ENCODE data around the gene BGN.

The BGN gene

GRCh38 chrX:153494541-153495361 lies at the start of gene BGN:
TSS of gene BGN (plus strand) at chrX:153494980. CDS start at chrX:153504632, 9,652 bp downstream.
- peak; percentile 82 for DNase-seq

DNA sequence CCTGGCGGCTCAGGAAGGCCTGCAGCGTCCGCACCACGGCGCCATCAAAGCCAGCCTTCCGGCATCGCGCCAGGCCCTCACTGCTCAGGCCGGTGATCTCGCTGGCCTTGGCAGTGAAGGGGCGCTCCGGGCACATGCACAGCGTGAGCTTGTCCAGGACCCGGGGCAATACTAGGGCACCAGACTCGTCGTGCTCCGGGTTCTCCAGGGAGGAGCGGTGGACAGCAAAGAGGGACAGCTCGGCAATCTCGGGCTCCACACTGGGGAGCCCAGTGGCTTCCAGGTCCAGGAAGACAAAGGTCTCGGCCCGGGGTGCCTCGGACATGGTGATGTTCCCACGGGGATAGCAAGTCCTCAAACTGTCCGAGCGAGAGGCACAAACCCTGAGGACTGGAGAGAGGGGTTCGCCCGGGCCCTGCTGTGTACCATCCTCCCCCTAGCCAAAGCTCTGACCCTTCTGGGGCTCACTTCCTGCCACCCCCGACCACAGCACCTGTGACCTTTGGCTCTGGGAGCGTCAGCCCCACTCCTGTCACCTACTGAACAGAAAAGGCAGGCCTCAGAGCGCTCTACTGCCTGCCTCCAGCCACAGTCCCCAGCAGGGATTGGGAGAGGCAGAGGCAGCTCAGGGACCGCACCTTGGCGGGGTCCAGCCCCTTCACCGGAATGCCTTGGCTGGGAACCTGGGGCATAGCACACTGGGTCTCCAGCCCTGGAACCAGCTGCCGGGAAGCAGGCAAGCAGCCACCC lies 49.5 kb upstream of the BGN start:
- DNase-seq = no peak

- no peak for DNase-seq
Observed at GRCh38 chrX:153445856-153446635, 48.7 kb upstream of the BGN start, which contains the start of gene TREX2. TSS of gene TREX2 (minus strand) at chrX:153446056. CDS start at chrX:153445430, 626 bp downstream.

- DNase-seq = no peak
Observed at GRCh38 chrX:153446636-153446936, 48.2 kb upstream of the BGN start.

GRCh38 chrX:153446950-153447580 lies 47.7 kb upstream of the BGN start:
- no peak for DNase-seq

DNA sequence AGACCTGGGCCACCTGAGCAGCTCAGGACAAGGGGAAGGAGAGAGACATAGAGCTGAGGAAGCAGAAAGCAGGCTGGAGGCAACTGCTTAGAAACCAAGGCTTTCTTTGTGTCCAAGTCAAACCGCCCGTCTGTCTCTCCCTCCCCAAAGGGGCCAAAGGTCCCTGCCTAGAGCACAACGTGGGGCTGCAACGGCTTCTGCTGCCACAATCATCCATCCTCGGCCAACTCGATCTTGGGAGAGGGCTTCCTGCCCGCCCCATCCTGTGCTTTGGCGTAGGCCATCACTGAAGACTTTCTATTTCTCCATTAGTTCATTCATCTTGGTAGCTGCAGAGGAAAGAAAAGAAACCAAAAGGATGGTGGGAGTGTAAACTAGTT lies 47.2 kb upstream of the BGN start:
- DNase-seq = no peak

DNA sequence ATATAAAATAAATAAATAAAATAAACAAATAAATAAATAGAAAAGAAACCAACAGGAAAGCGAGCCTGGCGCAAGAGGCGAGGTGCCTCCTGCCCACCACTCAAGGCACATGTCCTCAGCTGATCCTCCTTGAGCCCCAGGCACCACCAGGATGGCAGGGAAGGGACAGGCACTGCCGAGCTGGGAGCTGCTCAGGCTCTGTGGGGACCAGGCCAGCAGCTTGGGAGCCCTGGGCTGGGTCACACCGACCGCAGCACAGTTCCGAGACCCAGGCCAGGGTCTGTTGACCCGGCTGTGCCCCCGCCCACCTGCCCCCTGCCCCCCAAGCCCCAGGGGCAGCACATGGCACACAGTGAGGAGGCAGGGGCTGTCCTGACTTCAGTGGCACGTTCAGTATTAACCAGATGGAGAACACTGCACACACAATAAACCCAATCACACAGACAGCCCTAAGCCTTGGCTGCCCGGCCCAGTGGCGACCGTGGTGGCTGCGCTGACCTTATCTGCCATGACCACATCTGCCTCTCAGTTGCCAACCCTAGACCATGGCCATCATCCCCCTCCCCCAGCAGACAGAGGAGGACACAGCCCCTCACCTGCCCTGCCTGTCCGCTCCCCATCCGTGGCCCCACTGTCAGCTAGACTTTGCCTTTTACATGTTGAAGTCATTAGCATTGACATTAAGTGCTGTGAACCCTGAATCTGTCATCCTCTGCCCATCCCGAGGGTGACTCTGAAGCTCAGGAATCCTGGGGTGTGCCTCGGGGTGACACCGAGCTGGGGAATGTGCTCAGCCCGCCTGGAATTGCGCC lies 46.0 kb upstream of the BGN start:
- no peak for DNase-seq

DNA sequence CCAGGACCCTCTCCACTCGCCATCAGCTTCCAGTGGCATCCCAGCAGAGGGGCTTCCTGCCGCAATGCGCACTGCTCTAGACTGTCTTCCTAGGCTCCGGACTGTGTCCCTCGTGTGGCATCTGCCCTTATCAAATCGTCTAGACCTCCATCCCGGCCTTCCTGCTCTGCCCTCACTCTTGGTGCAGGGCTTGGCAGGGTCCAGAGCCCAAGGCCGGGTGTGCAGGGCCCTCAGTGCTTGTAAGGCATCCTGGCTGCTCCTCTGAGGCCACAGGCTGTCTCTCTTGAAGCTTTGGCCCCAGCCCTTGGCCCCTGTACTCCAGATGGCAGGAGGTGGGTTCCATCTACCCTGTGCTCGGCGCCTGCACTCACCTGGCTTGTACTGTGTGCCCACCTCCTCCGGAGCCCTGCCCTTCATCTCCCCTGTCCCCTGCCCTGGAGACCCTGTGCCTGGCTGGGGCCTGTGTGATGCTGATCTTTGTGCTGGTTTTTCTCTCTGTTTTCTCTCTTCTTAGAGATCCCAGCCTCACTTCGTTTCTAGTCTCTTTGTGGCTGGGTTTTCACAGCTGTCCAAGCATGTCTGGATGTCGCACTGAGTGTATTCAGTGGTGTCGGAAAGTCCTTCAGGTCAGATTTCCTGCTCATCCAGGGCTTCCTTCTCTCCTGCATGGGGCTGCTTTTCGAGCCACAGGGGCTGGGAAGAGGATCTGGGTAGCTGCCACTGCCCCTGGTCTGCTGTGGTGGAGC lies 45.2 kb upstream of the BGN start:
- no peak for DNase-seq

GRCh38 chrX:153450114-153450948 lies 44.4 kb upstream of the BGN start:
- no peak for DNase-seq

- no peak for DNase-seq
Observed at GRCh38 chrX:153450949-153451277, 43.9 kb upstream of the BGN start.

- DNase-seq = no peak
Observed at GRCh38 chrX:153454901-153455550, 39.8 kb upstream of the BGN start.

GRCh38 chrX:153455571-153455970 lies 39.2 kb upstream of the BGN start:
- no peak for DNase-seq

DNA sequence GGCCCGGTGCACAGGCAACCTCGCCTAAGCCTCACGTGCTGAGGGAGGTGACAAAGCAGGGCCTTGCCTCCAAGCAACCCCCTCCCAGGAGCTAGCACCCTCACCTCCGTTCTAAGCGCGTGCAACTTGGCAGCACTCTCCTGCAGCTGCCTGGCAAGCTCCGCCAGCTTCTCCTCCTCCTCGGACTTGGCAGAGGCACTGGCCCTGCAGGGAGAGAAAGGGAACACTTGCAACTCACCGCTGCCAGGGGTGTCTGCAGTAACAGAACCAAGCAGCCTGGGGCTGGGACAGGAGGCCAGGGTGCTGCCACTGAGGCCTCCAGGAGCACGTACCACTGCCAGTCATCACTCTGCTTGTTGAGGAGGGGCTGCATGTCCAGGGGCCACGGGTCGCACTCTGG lies 38.6 kb upstream of the BGN start:
- DNase-seq = no peak

DNA sequence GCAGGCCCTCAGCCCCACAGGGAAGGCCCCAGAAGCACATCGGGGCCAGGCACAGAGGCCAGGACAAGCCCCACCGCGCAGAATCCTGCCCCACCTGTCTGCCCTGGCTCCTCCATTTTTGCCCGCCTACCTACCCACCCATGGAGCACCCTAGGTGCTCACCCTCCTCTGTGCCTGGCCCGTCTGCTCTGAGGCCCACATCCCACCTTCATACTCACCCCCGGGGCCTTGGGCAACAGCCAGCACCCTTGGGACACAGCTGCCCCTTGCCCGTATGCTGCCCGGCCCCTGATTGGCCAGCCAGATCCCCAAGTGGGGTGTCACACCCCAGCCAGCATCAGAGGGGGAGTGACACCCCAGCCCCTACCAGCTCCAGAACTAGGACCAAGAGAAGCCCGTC lies 38.1 kb upstream of the BGN start:
- no peak for DNase-seq

- DNase-seq = no peak
Observed at GRCh38 chrX:153457136-153457825, 37.5 kb upstream of the BGN start.

GRCh38 chrX:153457827-153458466 lies 36.8 kb upstream of the BGN start:
- DNase-seq = no peak

GRCh38 chrX:153458476-153458875 lies 36.3 kb upstream of the BGN start:
- no peak for DNase-seq

GRCh38 chrX:153459986-153460385 lies 34.8 kb upstream of the BGN start:
- peak; percentile 84 for DNase-seq

DNA sequence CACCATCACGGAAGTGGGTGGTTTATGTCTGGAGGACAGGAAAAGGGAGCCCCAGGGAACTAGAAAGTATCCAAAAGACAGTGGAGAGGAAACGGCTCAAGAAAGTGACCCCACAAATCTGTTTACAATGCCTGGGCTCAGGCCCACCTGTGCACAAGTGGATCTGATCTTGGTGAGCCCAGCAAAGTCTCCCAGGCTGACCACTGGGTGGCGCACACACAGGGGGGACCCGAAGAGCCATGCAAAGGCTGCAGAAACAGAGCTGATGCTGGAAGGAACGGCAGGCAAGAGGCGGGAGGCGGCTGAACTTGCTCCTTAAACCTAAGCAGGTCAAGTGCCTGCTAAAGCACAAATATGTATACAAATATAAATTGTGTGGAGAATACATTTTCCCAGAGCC lies 34.0 kb upstream of the BGN start:
- peak; percentile 76 for DNase-seq
